SK-N-SH (cell line): ENCODE results near the gene KMO.

Source experiments
- EP300 ChIP-seq, 2 experiments: IDR thresholded peaks; 2 replicates each; pipeline versions ENCODE4 v1.4.0 to v1.6.1; 2012; ENCODE audit warnings: borderline replicate concordance in 1 of 2, low read depth in 1 of 2, low read length in 1 of 2
- EZH2phosphoT487 ChIP-seq: fragments of 200-600 bp; sonication (generic); IDR thresholded peaks from 2 replicates; pipeline ENCODE4 v1.6.1; 2017; ENCODE audit warnings: low read depth, mixed run types, mild to moderate bottlenecking, antibody characterized with exemption, moderate library complexity, borderline replicate concordance
- GABPA ChIP-seq: IDR thresholded peaks from 2 replicates; pipeline ENCODE4 v1.4.0; 2012; ENCODE audit warnings: low read depth, mild to moderate bottlenecking
- POLR2AphosphoS5 ChIP-seq: IDR thresholded peaks from 2 replicates; pipeline ENCODE4 v1.6.1; 2012; ENCODE audit warnings: low read depth, low read length
- RAD21 ChIP-seq: IDR thresholded peaks from 2 replicates; pipeline ENCODE4 v1.6.1; 2012; ENCODE audit warnings: mild to moderate bottlenecking, low read length
- RCOR1 ChIP-seq: fragments of 150-350 bp; IDR thresholded peaks from 2 replicates; pipeline ENCODE4 v1.6.1; 2017; ENCODE audit warnings: antibody characterized with exemption, low read length
- TAF1 ChIP-seq: IDR thresholded peaks from 2 replicates; pipeline ENCODE4 v1.6.1; 2012; ENCODE audit warnings: low read depth, mild to moderate bottlenecking, low read length, moderate library complexity, borderline replicate concordance
- USF2 ChIP-seq: fragments of 150-350 bp; IDR thresholded peaks from 2 replicates; pipeline ENCODE4 v1.6.1; 2017; ENCODE audit warnings: antibody characterized with exemption, low read length, low read depth, borderline replicate concordance
- YY1 ChIP-seq: IDR thresholded peaks from 2 replicates; pipeline ENCODE4 v1.4.0; 2012; ENCODE audit warnings: low read depth, mild to moderate bottlenecking
- TF ChIP-seq, protein P1 (sequence below): fragments of 200-600 bp; sonication (generic); IDR thresholded peaks from 2 replicates; pipeline ENCODE4 v1.6.1; 2017; ENCODE audit warnings: antibody characterized with exemption, mild to moderate bottlenecking, moderate library complexity
- TF ChIP-seq, protein P2 (sequence below): IDR thresholded peaks from 2 replicates; pipeline ENCODE4 v1.6.1; 2012; ENCODE audit warnings: mild to moderate bottlenecking, low read depth, low read length, moderate library complexity

DNA sequence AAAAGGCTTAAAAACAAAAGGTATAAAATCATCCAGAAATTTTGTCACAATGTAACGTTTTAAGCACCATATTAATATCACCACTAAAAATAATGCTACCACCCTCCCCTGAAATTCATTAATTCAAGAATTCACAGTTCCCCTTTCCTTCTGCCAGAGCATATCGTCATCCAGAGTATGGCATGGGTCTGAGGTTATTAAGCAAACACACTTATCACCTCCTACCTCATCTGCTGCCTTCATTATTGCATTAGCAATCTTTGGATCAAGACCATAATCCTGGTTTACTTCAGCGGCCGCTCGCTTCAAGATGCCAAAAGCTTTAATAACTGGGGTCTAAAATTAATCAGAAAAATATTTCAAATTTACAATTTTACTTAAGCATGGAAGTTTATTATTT, 18.8 kb upstream of the KMO start:
- TF ChIP-seq, protein P1, sequence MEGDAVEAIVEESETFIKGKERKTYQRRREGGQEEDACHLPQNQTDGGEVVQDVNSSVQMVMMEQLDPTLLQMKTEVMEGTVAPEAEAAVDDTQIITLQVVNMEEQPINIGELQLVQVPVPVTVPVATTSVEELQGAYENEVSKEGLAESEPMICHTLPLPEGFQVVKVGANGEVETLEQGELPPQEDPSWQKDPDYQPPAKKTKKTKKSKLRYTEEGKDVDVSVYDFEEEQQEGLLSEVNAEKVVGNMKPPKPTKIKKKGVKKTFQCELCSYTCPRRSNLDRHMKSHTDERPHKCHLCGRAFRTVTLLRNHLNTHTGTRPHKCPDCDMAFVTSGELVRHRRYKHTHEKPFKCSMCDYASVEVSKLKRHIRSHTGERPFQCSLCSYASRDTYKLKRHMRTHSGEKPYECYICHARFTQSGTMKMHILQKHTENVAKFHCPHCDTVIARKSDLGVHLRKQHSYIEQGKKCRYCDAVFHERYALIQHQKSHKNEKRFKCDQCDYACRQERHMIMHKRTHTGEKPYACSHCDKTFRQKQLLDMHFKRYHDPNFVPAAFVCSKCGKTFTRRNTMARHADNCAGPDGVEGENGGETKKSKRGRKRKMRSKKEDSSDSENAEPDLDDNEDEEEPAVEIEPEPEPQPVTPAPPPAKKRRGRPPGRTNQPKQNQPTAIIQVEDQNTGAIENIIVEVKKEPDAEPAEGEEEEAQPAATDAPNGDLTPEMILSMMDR: no peak
- TF ChIP-seq GABPA: no peak
- TF ChIP-seq TAF1: no peak
- no peak for TF ChIP-seq POLR2AphosphoS5
- no peak for TF ChIP-seq RCOR1
- no peak for TF ChIP-seq USF2
- TF ChIP-seq, protein P2, sequence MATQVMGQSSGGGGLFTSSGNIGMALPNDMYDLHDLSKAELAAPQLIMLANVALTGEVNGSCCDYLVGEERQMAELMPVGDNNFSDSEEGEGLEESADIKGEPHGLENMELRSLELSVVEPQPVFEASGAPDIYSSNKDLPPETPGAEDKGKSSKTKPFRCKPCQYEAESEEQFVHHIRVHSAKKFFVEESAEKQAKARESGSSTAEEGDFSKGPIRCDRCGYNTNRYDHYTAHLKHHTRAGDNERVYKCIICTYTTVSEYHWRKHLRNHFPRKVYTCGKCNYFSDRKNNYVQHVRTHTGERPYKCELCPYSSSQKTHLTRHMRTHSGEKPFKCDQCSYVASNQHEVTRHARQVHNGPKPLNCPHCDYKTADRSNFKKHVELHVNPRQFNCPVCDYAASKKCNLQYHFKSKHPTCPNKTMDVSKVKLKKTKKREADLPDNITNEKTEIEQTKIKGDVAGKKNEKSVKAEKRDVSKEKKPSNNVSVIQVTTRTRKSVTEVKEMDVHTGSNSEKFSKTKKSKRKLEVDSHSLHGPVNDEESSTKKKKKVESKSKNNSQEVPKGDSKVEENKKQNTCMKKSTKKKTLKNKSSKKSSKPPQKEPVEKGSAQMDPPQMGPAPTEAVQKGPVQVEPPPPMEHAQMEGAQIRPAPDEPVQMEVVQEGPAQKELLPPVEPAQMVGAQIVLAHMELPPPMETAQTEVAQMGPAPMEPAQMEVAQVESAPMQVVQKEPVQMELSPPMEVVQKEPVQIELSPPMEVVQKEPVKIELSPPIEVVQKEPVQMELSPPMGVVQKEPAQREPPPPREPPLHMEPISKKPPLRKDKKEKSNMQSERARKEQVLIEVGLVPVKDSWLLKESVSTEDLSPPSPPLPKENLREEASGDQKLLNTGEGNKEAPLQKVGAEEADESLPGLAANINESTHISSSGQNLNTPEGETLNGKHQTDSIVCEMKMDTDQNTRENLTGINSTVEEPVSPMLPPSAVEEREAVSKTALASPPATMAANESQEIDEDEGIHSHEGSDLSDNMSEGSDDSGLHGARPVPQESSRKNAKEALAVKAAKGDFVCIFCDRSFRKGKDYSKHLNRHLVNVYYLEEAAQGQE: no peak
- no peak for TF ChIP-seq EZH2phosphoT487
- no peak for TF ChIP-seq RAD21
- TF ChIP-seq YY1: no peak
- no peak for TF ChIP-seq EP300 (IDR thresholded peaks at IDR 0.05; ENCODE audit: borderline replicate concordance in 1 of 2, low read depth in 1 of 2, low read length in 1 of 2)
